Erythroblast (primary cell): ENCODE results near the gene PAFAH1B2.

Experiments used
- GATA1 ChIP-seq: IDR thresholded peaks from 2 replicates; pipeline ENCODE4 v1.6.1; 2011; ENCODE audit warnings: low read depth, mild to moderate bottlenecking, control low read depth, low read length, moderate library complexity
- POLR2A ChIP-seq: IDR thresholded peaks from 2 replicates; pipeline ENCODE4 v1.6.1; 2011; ENCODE audit warnings: mild to moderate bottlenecking, low read length

GRCh38 chr11:117183724-117184349 lies 39.8 kb downstream of the PAFAH1B2 start:
- no peak for TF ChIP-seq POLR2A
- TF ChIP-seq GATA1 = no peak
